NCI-H2107 treated with DMSO at 0.1 percent for 48 hours (cell line): Measurements from ENCODE around the gene HAUS6.
"Not testable (repeated sequence)": the region's sequence is repeated elsewhere in the genome, so short reads cannot be mapped to it uniquely, and the experiment has no call there.

Experiments
- DNase-seq: peaks from one replicate; lab custom pipeline; 2025; ENCODE audit not compliant: unreplicated experiment; lab: John Stamatoyannopoulos, UW

Gene HAUS6, protein sequence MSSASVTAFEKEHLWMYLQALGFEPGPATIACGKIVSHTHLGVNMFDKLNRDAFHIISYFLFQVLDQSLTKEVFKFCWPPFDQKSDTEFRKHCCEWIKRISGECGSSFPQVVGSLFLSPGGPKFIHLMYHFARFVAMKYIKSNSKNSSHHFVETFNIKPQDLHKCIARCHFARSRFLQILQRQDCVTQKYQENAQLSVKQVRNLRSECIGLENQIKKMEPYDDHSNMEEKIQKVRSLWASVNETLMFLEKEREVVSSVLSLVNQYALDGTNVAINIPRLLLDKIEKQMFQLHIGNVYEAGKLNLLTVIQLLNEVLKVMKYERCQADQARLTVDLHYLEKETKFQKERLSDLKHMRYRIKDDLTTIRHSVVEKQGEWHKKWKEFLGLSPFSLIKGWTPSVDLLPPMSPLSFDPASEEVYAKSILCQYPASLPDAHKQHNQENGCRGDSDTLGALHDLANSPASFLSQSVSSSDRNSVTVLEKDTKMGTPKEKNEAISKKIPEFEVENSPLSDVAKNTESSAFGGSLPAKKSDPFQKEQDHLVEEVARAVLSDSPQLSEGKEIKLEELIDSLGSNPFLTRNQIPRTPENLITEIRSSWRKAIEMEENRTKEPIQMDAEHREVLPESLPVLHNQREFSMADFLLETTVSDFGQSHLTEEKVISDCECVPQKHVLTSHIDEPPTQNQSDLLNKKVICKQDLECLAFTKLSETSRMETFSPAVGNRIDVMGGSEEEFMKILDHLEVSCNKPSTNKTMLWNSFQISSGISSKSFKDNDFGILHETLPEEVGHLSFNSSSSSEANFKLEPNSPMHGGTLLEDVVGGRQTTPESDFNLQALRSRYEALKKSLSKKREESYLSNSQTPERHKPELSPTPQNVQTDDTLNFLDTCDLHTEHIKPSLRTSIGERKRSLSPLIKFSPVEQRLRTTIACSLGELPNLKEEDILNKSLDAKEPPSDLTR

DNA sequence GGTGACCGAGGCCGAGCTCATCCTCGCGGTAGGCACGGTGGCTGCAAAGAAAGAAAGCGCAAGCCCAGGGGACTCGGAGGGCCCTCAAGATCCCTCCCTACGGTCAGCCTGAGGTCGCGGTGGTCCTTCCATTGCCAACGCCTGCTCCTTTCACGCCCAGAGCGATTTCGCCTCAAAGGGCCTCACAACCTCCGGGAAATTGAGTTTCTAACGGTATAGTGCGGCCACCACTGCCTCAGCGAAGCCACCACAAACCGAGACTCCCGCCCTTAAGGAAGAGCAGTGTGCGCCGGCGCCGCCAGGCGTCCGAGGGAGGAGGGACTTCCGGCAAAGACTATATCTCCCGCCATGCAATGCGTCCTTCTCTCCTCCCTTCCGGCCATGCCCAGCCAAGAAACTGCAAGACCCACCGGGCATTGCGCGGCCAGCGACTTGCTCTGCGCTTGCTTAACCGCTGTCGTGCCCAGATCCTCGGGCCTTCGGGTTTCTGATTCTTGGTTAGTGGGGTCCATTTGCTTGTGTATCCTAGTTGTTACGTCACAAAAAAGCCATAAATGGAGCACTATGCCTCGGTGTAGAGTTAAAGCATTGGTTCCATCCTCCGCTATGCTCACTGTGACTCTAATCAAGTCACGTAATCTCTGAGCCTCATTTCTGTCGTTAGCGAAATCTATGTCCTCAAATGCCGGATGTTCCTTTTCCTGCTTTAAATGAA lies at the start of gene HAUS6:
Gene HAUS6, minus strand, starts transcription at position 274 of the 715 bp plus-strand sequence. Its CDS starts 253 bp downstream, at position 21.
- DNase-seq = peak; percentile 88

DNA sequence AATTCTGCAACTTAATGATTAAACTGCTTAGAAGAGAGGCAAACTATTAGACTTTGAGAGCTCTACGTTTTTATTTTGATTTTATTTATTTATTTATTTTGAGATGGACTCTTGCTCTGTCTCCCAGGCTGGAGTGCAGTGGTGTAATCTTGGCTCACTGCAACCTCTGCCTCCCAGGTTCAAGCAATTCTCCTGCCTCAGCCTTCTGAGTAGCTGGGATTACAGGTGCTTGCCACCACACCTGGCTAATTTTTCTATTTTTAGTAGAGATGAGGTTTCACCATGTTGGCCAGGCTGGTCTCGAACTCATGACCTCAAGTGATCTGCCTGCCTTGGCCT lies 49.4 kb upstream of the HAUS6 start:
- DNase-seq = not testable (repeated sequence)

DNA sequence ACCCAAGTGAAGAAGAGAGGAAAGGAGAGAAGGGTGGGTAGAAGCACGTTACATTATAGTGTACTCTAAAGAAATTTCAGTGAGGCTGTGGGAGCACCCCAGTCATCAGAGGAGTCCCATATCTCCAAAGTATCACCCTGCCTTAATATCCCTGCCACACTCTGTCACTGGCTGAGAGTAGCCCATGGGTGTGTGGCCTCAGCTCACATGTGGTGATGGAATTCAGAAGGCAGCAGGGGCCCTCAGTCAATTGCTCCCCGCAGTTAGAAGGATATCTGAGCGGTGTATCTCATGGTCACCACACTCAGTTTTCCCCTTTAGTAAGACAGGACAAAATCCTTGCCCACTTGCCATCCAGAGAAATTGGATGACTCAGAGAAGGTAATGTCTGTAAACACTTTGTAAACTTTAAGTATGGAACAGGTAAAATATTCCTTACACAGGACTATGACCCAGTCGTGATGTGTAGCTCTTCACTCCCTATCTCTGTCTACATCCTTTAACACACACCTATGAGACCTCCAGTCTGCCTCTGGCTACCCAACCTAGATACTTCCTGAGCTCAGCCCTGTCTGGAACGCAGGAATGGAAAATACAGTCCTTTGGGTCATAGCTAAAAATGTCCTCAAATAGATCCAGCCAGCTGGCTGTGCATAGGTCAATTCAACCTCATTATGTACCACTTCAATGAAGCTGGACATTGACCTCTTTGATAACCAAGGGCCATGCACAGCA lies 48.9 kb upstream of the HAUS6 start:
- no peak for DNase-seq

DNA sequence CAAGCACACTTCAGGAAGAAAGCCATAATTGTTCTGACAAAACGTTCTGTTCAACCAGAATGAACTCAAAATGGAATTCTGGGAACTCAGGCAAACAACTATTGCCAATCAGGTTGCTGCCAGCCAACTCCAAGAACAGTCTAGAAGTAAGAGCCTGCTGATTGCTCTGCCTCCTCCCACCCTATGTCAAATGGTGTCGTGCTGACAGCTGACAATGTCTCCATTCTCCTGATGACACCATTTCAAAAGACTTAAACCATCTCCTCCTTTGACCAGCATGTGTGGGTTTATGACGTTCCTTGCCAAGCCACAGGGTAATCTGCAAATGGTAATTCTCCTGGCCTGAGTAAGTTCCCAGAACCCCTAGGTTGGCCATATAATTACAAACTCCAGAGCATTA lies 46.5 kb upstream of the HAUS6 start:
- no peak for DNase-seq

DNA sequence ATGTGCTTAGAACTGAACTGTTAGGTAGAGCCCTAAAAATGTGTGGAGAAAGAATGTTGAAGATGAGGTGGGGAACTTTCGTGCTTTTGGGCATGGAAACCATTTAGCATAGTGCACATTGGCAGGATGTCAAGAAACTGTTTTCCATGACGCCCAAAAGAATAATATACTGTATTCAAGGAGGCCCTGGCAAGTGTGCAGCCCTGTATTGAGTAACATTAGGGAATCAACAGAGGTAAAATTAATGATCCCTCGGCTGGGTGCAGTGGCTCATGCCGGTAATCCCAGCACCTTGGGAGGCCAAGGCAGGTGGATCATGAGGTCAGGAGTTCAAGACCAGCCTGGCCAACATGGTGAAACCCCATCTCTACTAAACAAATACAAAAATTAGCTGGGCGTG lies 45.5 kb upstream of the HAUS6 start:
- DNase-seq = no peak

DNA sequence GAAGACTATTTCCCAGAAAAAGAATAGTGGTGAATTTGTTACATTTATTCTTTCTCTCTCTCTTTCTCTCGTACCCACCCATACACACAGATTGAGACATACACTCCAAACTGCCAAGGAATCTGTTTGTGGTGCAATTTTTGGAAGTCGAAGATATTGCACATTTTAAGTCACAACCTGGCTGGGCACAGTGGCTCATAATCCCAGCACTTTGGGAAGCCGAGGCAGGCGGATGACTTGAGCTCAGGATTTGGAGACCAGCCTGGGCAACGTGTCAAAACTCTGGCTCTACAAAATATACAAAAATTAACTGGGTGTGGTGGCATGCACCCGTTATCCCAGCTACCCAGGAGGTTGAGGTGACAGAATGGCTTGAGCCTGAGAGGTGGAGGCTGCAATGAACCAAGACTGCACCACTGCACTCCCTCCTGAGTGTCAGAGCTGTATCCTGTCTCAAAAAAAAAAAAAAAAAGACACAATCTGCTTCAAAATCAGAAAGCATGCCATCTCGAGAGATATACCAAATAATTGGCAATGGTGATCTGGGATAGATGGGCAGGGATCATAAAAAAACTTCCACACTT lies 43.8 kb upstream of the HAUS6 start:
- no peak for DNase-seq

DNA sequence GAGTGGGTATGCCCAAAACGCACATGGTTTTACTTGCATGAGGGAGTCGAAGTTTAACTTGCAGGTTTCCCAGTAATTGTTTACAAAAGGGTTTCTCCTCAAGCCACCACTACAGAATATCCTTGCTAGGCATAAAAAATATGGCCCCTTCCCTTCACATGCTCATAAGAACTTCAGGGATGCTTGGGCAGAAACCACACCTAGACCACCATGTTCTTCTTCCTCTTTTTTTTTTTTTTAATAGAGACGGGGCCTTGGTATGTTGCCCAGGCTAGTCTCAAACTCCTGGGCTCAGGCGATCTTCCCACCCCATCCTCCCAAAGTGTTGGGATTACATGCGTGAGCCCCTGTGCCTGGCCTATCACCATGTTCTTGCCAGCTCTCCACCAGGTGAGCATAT lies 43.2 kb upstream of the HAUS6 start:
- no peak for DNase-seq

DNA sequence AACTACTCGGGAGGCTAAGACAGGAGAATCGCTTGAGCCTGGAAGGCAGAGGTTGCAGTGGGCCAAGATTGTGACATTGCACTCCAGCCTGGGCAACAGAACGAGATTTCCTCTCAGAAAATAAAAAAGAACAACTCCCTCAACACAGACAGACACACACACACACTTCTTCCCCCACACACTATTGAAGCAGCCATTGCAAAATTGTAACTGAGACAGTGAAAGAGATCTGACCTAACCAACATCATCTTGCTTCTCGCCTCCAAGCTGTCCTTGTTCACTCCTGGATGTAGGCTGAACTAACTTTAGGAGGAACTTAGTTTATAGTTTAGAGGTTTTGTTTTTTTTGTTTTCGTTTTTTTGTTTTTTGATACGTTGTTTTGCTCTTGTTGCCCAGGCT lies 37.6 kb upstream of the HAUS6 start:
- no peak for DNase-seq

DNA sequence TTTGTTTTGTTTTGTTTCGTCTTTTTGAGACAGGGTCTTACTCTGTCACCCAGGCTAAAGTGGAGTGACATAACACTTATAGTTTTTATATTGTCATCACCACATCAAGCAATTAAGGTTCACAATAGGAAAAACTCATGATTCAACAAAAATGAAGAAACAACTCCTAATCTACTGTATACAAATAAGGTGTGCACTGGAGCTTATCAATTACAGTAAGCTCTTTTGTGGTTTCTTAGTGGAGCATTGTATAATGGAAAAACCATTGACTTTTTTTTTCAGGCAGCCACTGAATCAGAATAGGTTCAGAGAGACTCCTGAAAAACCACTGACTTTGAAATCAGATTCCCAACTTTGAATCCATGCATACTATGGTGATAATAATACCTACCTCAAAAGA lies 35.4 kb upstream of the HAUS6 start:
- peak; percentile 85 for DNase-seq

DNA sequence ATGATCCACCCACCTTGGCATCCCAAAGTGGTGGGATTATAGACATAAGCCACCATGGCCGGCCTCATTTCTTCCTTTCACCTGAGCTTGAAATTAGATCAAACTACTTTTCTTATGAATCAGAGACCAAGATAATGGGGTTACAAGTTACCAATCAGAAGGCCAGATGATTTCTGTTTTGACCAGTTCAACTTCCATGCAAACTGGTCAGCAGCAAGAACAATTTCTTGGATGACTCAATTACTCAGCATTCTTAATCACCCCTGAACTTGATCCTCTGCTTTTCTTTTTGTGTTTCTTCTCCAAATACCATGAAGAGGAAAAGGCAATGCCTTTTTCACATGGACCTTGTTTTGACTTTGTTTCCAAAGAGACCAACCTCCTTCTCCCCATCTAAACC lies 34.6 kb upstream of the HAUS6 start:
- DNase-seq = no peak

DNA sequence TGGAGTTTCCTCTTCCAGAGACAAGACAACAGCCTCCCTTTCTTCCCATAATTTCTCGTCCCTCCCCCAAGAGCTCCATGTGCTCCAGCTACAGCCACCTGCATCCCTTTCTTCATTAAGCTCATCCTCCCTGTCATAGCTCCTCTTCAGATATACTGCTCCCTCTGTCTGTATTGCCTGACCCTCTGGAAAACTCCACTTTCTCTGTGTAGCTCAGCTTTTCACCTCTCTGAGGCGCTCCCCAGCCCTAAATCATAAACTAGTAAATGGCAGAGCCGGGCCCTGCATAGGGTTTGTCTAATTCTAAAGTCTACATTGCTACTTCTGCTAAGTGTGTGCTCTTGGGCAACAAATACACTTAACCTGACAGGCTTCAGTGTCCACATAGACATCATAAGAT lies 33.4 kb upstream of the HAUS6 start:
- no peak for DNase-seq

DNA sequence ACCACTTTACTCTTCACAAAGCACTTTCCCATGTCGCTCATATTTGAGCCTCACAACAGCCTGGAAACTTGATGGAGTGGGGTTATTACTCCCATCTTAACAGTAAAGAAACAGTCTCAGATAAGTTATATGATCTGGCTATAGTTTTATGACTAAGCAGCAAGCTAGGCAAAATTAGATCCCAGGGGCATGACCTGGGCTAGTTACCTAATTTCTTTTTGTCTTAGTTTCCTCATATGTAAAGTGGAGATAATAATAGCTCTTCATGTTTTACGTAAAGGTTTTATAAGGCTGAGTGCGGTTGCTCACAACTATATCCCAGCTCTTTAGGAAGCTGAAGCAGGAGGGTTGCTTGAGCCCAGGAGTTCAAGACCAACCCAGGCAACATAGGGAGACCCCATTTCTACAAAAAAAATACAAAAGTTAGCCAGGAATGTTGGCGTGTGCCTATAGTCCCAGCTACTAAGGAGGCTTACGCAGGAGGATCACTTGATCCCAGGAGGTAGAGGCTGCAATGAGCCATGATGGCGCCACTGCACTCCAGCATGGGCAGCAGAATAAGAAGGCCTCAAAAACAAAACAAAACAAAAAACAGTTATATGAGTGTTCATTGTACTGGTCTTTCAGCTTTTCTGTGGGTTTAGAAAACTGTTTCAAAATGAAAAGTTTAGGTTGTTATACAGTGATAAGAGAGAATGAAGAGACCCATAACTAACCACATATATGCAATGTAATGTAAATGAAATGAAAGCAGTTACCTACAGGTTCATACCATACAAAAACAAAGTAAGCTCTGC lies 31.0 kb upstream of the HAUS6 start:
- DNase-seq = no peak

DNA sequence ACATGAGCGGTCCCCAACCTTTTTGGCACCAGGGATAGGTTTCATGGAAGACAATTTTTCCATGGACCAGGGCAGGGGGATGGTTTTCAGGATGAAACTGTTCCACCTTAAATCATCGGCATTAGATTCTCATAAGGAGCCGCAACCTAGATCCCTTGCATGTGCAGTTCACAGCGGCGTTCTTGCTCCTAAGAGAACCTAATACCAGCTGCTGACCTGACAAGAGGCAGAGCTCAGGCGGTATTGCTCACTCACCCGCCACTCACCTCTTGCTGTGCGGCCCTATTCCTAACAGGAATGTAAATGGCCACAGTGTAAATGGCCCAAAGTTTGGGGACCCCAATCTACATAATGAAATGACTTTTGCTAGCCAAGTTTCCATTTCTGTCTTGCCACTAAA lies 27.7 kb upstream of the HAUS6 start:
- peak; percentile 21 for DNase-seq

DNA sequence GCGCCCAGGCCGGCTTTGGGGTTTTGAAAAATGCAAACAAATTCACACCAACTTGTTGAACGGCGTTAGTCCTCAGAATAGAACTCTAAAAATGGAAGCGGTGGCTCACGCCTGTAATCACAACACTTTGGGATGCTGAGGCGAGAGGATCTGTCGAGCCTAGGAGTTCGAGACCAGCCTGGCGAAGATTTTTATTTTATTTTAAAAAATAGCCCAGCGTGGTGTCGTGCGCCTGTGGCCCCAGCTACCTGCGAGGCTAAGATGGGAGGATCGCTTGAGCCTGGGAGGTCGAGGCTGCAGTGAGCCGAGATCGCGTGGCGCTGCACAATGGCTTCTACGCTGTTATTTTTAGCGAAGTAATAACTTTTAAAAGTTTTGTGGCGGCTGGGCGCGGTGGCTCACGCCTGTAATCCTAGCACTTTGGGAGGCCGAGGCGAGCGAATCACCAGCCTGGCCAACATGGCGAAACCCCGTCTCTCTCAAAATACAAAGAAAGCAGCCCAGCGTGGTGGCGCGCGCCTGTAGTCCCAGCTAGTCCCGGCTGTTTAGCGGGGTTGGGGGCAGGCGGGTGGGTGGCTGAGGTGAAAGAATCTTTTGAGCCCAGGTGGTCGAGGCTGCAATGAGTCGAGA lies 25.3 kb upstream of the HAUS6 start:
- DNase-seq = no peak

DNA sequence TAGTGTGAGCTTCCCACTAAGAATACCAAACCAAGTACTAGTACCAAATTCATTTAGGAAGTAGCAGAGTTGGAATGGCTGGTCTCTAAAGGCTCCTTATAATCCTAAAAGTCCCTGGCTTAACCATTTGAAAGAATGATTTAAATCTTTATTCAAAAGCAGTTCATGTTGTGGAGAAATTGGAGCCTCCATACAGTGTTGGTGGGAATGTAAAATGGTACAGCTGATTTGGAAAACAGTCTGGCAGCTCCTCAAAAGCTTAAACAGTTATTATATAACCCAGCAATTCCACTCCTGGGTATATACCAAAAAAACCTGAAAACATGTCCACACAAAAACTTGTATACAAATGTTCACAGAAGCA lies 21.7 kb upstream of the HAUS6 start:
- DNase-seq = no peak

DNA sequence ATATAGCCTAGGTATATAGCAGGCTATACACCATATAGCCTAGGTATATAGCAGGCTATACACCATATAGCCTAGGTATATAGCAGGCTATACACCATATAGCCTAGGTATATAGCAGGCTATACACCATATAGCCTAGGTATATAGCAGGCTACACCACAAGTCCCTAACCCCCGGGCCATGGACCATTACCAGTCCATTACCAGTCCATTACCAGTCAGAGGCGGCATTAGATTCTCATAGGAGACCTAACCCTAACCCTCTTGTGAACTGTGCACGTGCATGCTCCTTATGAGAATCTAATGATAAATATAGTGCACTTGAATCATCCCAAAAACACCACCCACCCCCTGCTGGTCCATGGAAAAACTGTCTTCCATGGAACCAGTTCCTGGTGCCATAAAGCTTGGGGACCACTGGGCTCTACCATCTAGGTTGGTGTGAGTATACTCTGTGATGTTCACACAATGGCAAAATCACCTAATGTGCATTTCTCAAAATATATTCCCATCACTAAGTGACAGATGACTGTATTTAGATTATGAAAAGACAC lies 19.9 kb upstream of the HAUS6 start:
- DNase-seq = no peak

DNA sequence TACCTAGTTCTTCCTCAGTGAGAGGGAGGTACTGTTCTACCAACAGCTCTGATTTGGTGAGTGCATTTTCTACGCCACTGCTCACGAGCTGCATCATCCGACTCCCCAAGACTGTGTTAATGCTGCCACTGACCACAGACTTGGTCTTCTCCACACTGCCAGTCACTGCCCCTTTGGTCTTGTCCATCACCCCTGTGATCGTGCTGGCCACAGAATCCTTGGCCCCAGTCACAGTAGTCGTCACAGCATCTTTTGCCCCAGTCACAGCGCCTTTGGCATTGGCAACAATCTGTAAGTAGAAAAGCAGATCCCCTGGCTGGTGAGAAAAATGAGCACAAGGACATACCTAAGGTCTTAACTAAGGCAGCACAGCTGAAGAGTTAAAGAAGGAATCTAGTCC lies 18.2 kb upstream of the HAUS6 start:
- no peak for DNase-seq

DNA sequence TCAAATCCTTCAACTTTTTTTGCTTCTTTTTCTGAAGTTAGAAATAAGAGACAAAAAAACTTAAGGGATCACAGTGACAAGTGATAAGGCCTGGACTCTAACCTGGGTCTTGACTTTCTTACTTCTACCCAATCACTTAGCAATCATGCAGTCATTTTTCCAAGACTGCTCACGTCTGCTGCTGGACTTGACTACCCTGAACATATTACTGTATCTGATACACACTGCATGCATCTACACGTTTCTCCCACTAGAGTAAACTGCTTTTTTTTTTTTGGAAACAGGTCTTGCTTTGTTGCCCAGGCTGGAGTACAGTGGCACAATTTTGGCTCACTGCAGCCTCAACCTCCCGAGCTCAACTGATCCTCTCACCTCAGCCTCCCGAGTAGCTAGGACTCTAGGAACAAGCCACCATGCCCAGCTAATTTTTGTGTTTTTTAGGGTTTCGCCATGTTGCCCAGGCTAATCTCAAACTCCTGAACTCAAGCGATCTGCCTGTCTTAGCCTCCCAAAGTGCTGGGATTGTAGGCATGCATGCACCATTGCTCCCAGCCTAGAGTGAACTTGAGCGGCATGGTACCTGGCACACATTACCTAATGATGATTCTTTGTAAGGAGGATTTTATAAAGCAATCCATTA lies 17.2 kb upstream of the HAUS6 start:
- DNase-seq = no peak

DNA sequence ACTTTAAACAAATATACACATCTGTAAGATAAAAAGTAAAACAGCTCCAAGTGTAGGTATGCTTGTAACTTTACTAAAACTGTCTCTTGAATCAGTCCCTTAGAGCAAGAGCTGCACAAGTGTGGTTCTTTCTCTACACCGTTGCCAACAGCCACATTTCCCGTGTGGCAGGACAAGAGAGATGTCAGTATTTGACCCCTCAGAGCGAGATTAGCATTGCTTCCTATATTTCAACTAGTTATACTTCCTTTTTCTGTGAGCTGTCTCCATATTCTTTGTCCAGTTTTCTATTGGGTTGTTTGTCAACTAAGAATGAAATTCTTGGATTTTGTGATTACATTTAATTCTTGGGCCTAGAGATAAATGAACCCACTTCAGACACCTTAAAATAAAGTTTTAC lies 16.5 kb upstream of the HAUS6 start:
- no peak for DNase-seq
